CD4-positive, alpha-beta T cell treated with Interleukin-6 for 4 hours (primary cell): ENCODE data around the gene EIF4G3.
"Not testable (repeated sequence)": the region's sequence is repeated elsewhere in the genome, so short reads cannot be mapped to it uniquely, and the experiment has no call there.

Experiments
- DNase-seq: peaks from one replicate; pipeline ENCODE4 v3.0.0-alpha.2; 2020; ENCODE audit warnings: mixed read lengths

EIF4G3 gene

GRCh38 chr1:21176586-21177555, at the start of gene EIF4G3:
Gene EIF4G3 (minus strand): TSS chr1:21176897. CDS start chr1:21002742, 174,155 bp downstream.
- peak; percentile 99 for DNase-seq

DNA sequence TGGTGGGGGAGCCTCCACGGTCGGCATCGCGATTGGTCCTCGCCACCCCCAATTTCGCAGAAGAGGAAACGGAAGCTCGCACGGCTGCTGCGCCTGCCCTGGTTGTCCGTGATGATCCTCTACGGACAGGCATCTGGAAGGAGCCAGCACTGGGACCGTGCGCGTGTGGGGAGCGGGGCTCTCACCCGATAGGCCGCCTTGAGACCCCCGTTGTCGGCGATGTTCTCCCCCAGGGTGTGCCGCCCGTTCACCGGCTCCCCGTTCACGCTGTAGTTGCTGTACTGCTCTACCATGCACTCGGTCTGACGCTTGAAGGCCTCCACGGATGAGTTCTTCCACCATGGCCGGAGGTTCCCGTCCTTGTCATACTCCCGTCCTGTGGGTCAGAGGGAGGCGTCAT, 48.4 kb upstream of the EIF4G3 start:
- DNase-seq = no peak

GRCh38 chr1:21220815-21221214, 44.1 kb upstream of the EIF4G3 start:
- DNase-seq = no peak

DNA sequence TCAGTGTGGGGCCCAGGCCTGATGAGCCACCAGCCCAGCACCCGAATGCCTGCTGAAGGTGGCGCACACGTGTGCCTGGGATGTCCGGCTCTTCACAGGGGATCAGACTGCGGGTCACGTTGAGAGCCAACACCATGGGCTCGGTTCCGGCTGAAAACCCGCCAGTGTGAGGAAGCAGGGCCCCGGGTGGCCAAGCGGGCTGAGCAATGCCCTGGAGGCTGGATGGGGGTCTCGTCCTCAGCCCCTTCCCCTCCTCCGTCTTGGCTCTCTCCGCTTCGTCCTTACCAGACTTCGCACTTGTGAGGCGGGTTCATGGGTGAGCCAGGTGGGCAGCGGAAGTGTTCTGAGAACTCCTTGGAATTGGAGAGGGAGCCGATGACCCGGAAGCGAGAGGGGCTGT, 43.0 kb upstream of the EIF4G3 start:
- no peak for DNase-seq

DNA sequence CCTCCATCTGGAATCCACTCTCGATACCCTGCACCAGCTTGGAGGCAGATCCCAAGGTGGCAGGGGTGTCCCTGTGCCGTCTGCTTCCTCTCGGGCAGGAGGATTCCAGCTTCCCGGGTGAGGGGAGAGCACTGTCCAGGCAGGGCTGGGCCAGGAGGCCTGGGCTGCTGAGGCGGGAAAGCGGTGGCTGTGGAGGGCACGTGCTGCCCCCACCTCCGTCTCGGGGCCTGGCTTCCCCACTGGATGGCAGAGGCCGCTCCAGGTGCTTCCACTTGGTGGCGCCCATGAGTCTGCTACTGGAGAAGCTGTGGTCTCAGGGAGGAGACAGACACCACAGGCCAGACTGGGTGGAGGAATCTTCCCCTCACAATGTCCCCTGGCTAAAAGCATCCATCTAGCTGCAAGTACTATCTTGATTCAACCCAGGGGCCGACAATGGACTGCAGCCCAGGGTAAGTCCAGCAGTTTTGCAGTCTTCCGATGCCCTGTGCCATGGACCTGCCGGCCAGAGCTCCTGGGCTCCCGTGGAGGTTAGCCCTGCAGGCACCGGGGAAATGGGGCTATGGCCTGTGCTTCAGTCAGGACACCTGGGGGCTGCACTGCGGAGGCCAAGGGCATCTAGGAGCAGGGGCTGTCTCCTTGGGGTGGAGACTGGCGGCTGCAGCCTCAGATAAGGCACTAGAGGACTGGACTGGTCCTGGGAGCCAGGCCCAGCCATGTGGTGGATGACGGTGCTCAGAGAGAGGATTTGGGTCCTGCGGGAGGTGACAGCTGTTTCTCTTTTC, 41.3 kb upstream of the EIF4G3 start:
- peak; percentile 38 for DNase-seq

- peak; percentile 73 for DNase-seq
These were observed 40.4 kb upstream of the EIF4G3 start for GRCh38 chr1:21216835-21217811.

- no peak for DNase-seq
These were observed 35.4 kb upstream of the EIF4G3 start for GRCh38 chr1:21212126-21212525.

- not testable (repeated sequence) for DNase-seq
These were observed 31.5 kb upstream of the EIF4G3 start for GRCh38 chr1:21208137-21208700.

DNA sequence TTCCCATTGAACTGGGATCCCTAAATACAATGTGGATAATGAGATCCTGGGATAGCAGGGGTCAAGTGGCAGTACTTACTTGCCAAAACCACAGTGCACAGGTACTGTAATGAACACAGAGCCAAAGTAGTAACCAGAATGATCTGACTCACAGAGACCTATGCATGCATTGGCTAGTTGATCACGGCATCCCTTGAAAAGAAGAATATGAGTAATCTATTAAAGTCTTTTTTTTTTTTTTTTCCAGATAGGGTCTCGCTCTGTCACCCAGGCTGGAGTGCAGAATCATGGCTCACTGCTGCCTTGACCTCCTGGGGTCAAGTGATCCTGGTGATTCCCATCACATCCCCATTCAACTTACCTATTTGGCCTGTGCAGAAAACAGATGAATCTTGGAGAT, 29.4 kb upstream of the EIF4G3 start:
- no peak for DNase-seq

GRCh38 chr1:21205416-21205815, 28.7 kb upstream of the EIF4G3 start:
- no peak for DNase-seq

DNA sequence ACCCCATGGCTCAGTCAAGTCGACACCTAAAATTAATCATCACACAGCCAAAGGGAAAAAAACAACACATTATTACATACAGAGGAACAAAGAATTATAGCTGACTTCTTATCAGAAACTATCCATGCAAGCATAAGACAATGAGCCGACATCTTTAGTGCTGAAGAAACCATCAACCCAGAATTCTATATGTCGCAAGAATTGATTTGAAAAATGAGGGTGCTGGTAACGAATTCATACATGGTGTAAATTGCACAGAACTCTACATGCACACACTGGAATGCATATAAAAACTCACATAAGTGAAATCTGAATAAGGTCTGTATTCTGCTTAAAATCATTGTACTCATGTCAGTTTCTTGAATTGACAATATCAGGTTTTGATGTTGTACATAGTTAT, 25.0 kb upstream of the EIF4G3 start:
- DNase-seq = no peak

DNA sequence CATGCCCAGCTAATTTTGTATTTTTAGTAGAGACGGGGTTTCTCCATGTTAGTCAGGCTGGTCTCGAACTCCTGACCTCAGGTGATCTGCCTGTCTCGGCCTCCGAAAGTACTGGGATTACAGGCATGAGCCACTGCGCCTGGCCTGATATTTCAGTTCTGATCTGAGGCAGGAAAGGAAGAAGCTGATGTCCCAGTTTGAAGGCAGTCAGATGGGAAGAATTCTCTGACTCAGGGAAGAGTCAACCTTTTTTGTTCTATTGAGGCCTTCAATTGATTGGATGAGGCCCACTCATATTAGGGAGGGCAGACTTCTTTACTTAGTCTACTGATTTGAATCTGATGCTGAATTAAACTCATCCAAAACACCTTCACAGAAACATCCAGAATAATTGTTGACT, 24.5 kb upstream of the EIF4G3 start:
- DNase-seq = not testable (repeated sequence)

DNA sequence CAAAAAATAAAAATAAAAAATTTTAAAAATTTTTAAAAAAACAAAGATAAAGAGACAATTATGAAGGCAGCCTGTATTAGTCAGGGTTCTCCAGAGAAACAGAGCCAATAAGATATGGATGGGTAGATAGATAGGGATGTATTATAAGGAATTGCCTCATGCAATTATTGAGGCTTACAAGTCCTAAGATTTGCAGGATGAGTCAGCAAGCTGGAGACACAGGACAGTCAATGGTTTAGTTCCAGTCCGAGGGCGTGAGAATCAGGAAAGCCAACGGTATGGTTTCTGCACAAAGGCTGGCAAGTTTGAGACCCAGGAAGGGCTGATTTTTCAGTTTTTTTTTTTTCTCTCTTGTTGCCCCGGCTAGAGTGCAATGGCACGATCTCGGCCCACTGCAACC, 24.1 kb upstream of the EIF4G3 start:
- no peak for DNase-seq

DNA sequence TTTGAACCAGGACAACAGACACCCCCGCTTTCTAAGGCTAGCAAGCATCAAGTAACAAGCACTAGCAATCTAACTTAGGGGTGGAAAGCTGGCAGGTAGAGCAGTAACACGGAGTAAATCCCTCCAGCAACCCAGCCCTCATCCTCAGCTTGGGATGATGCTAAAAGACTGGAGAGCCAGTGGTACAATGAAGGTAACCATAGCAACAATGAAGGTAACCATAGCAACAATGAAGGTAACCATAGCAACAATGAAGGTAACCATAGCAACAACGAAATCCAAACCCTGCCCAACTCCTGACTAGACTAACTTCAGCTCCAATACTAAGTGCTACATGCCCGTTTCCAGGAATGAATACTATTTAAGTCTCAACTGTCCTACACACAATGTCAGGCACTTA, 22.2 kb upstream of the EIF4G3 start:
- no peak for DNase-seq

DNA sequence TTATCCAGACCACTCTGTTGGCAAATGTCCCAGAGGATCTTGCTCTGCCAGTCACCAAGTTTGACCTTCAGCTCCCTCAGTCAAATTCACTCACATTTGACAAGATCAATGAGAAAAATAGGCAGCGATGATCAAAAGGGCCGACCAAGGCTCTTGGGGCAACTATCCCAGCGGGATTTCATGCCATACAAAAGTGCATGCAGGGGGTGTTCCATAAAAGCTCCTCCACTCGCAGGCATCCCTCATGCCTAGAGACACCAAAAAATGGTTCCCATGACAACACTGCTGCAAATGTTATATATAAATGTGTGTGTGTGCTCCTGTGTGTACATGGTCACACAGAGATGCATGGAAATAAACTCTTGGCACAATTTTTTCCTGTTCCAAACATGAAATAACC, 16.2 kb upstream of the EIF4G3 start:
- DNase-seq = no peak

- no peak for DNase-seq
These were observed 15.6 kb upstream of the EIF4G3 start for GRCh38 chr1:21192284-21192683.

- not testable (repeated sequence) for DNase-seq
These were observed 14.1 kb upstream of the EIF4G3 start for GRCh38 chr1:21190771-21191170.

DNA sequence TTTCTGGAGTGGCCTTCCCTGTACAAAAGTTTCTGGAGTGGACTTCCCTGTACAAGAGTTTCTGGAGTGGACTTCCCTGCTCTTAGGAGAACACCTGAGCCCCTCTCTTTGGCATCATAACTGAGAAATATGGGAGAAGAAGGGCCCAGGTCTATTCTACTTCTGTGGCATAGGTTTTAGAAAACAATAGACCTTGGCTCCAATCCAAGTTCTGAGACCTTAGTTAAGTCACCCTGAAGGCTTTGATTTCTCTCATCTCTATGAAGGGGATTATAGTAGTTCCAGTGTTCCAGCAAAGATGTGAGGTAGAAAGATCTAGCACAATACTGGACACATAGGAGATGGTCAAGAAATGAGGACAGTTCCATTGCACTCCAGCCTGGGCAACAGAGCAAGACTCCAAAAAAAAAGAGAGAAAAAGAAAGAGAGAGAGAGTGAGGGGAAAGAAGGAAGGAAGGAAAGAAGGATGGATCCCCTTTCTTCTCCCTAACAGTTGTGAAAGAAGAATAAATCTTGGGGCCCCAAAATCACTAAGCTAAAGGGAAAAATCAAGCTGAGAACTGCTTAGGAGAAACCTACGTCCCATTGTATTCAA, 13.3 kb upstream of the EIF4G3 start:
- no peak for DNase-seq

DNA sequence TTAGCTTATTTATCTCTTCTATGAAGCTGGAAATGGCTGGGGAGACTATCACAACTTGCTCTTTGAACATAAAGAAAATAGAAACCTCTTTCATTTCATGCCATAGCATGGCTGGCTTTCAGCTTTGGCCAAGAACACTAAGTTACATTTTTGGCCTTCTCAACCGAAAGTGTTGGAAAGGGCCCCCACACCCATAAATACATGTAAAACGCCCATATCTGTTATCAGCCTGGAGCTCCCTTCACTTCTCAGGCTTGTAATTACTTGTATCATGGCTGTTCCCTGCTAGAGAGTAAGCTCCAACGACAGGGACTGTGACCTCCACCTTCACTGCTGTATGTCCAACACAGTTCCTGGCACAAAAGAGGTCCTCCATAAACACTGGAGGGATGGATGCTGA, 12.7 kb upstream of the EIF4G3 start:
- DNase-seq = no peak

DNA sequence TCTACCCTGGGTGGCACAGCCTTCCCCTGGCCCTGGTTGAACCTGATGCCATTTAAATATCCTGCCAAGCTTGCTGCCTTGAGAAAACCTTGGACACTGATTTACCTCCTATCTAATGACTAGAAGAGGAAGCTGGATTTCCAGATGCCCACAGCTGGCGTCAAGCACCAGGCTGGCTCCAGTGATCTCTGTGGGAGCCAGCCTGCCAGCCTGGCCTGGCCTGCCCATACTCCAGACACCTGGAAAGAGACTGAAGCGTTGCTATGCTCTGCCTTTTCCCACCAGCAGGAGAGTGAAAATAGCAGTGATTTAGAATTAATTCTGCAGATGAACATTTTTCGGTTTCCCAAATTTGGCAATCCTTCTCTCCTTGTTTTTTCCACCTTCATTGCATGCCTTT, 11.5 kb upstream of the EIF4G3 start:
- DNase-seq = no peak

GRCh38 chr1:21185221-21185731, 8.6 kb upstream of the EIF4G3 start:
- DNase-seq = no peak

GRCh38 chr1:21184276-21184675, 7.6 kb upstream of the EIF4G3 start:
- no peak for DNase-seq
